A673 (cell line): Measurements from ENCODE around the gene PBXIP1. TPM values are rescaled to one million over a fixed set of nuclear protein-coding genes. Genes with fewer than 3 reads are reported as not detected.
A peak's percentile ranks its signal among the peaks of the same experiment; 100 is the strongest.

Source experiments
- BruUV-seq: library from RNA; stranded (reverse); fragments of 400-500 nt; replicated peaks from 2 replicates; lab custom pipeline; 2021; lab: Mats Ljungman, UMichigan
- CTCF ChIA-PET: fragments of 300-600 bp; sonication (Branson Sonifier 250); formaldehyde crosslinking; loops from one replicate; lab custom pipeline; 2022; ENCODE audit warnings: antibody characterized with exemption; lab: Charles Lee
- POLR2A ChIA-PET: fragments of 300-600 bp; sonication (Branson Sonifier 250); formaldehyde crosslinking; loops from one replicate; lab custom pipeline; 2022; ENCODE audit warnings: antibody characterized with exemption; ENCODE audit not compliant: low non-redundant PET; lab: Charles Lee
- DNase-seq: peaks from one replicate; pipeline ENCODE4 v3.0.0-alpha.2; 2015; ENCODE audit warnings: low spot score
- H3K27ac ChIP-seq: fragments of 200-600 bp; sonication (generic); 2 replicates; pipeline ENCODE4 v1.5.1; 2016; ENCODE audit warnings: mixed run types, low read depth, mild to moderate bottlenecking, mixed read lengths, antibody characterized with exemption, low read length; ENCODE audit not compliant: poor library complexity, severe bottlenecking
- H3K27me3 ChIP-seq: fragments of 200-600 bp; sonication (generic); replicated peaks from 2 replicates; pipeline ENCODE4 v1.6.1; 2017; ENCODE audit warnings: mixed run types, low read depth, mild to moderate bottlenecking, mixed read lengths, antibody characterized with exemption, low read length; ENCODE audit not compliant: insufficient read depth, poor library complexity
- H3K36me3 ChIP-seq: fragments of 200-600 bp; sonication (generic); 2 replicates; pipeline ENCODE4 v1.6.1; 2016; ENCODE audit warnings: mixed run types, mild to moderate bottlenecking, mixed read lengths, antibody characterized with exemption, low read length; ENCODE audit not compliant: insufficient read depth, poor library complexity, severe bottlenecking
- H3K4me1 ChIP-seq: fragments of 200-600 bp; sonication (generic); 2 replicates; pipeline ENCODE4 v1.6.1; 2017; ENCODE audit warnings: mixed run types, mild to moderate bottlenecking, mixed read lengths, antibody characterized with exemption, low read length; ENCODE audit not compliant: insufficient read depth, poor library complexity, severe bottlenecking
- H3K4me3 ChIP-seq: fragments of 200-600 bp; sonication (generic); 2 replicates; pipeline ENCODE4 v1.5.1; 2016; ENCODE audit warnings: low read depth, mixed run types, mild to moderate bottlenecking, mixed read lengths, low read length; ENCODE audit not compliant: poor library complexity, severe bottlenecking
- H3K9me3 ChIP-seq: fragments of 200-600 bp; sonication (generic); 2 replicates; pipeline ENCODE4 v1.6.1; 2016; ENCODE audit warnings: mixed run types, low read depth, mild to moderate bottlenecking, mixed read lengths, antibody characterized with exemption, low read length; ENCODE audit not compliant: poor library complexity, severe bottlenecking
- CTCF ChIP-seq: fragments of 300-800, 200-600 bp; sonication (generic); conservative IDR thresholded peaks from 2 replicates; pipeline ENCODE4 v1.5.1; 2017; ENCODE audit warnings: low read depth, mild to moderate bottlenecking, antibody characterized with exemption, low read length, moderate library complexity, mixed read lengths
- EZH2 ChIP-seq: fragments of 200-600 bp; sonication (generic); IDR thresholded peaks from 2 replicates; pipeline ENCODE4 v1.6.1; 2017; ENCODE audit warnings: borderline replicate concordance, low read depth, mild to moderate bottlenecking, mixed read lengths, antibody characterized with exemption, low read length; ENCODE audit not compliant: poor library complexity, severe bottlenecking
- intact Hi-C: fragments of 100-400 bp; cut with micrococcal nuclease; formaldehyde crosslinking; loops from one replicate; pipeline ENCODE4 v1.10.0; 2022; ENCODE audit not compliant: unreplicated experiment
- total RNA-seq: library from RNA; stranded (reverse); gene quantifications from 2 replicates; pipeline ENCODE4 v1.2.3, GENCODE V29; 2021

The PBXIP1 gene
- total RNA-seq, 1 experiment from 2014 or later: 12.7 TPM

- no peak for DNase-seq
- Histone ChIP-seq H3K9me3 (no peaks in the 10 kb centered on the region), H3K27ac (peak overlapping the region; percentile 67), H3K36me3 (peaks cover 41% of the 10 kb centered on the region), H3K4me1 (peaks cover 6% of the 10 kb centered on the region), H3K4me3 (peak overlapping the region; percentile 76), H3K27me3 (no peaks in the 10 kb centered on the region)
- intact Hi-C loops: no loop called here
- no peak for TF ChIP-seq EZH2
- TF ChIP-seq CTCF: no peak
- POLR2A ChIA-PET: interaction anchor here (0.7 kb wide), 1 partner anchor 34 kb away, joined by 4 read pairs; no protein-coding TSS in a partner anchor
- no TSS peak for BruUV-seq
- CTCF ChIA-PET: interaction anchor here (0.7 kb wide), 2 partner anchors 28 to 504 kb away, joined by 3 to 6 read pairs; partner anchors contain the start of gene PBXIP1
Measured at GRCh38 chr1:154983776-154984466, 28.0 kb upstream of the PBXIP1 start.

- BruUV-seq: no TSS peak
- no peaks in the 10 kb centered on the region for H3K27me3 ChIP-seq
- ChIA-PET CTCF (interaction anchor here (0.6 to 0.7 kb wide), 2 partner anchors 12 to 504 kb away, joined by 3 to 4 read pairs; no protein-coding TSS in a partner anchor), POLR2A (interaction anchor here (0.7 kb wide), 1 partner anchor 35 kb away, joined by 4 read pairs; no protein-coding TSS in a partner anchor)
- peak; percentile 100 for DNase-seq
- peaks cover 38% of the 10 kb centered on the region for H3K36me3 ChIP-seq
- intact Hi-C loops: no loop called here
- peak within 1 kb of the TSS; percentile 75 for H3K27ac ChIP-seq
- TF ChIP-seq CTCF (no peak), EZH2 (no peak)
- peaks cover 6% of the 10 kb centered on the region for H3K4me1 ChIP-seq
- H3K9me3 ChIP-seq: no peaks in the 10 kb centered on the region
- H3K4me3 ChIP-seq: peak within 1 kb of the TSS; percentile 76
Measured at GRCh38 chr1:154982897-154983648, 27.2 kb upstream of the PBXIP1 start, which contains the start of gene FLAD1. TSS of gene FLAD1 (plus strand) at chr1:154983344. CDS start at chr1:154983695, 351 bp downstream.

GRCh38 chr1:154982341-154982740, 26.4 kb upstream of the PBXIP1 start:
- BruUV-seq: TSS peak; percentile 99
- Histone ChIP-seq H3K27ac (peak overlapping the region; percentile 75), H3K36me3 (peaks cover 38% of the 10 kb centered on the region), H3K4me1 (peaks cover 9% of the 10 kb centered on the region), H3K9me3 (no peaks in the 10 kb centered on the region), H3K4me3 (peak overlapping the region; percentile 76), H3K27me3 (no peaks in the 10 kb centered on the region)
- CTCF ChIA-PET: no interaction called here
- TF ChIP-seq EZH2: no peak
- no peak for TF ChIP-seq CTCF
- intact Hi-C loops: no loop called here
- POLR2A ChIA-PET: no interaction called here
- no peak for DNase-seq
